GM23248 (cell line): ENCODE measurements around the gene RCBTB1.

ENCODE experiments used
- EZH2 ChIP-seq: fragments of 200-600 bp; sonication (generic); IDR thresholded peaks from 2 replicates; pipeline ENCODE4 v1.6.1; 2018; ENCODE audit warnings: antibody characterized with exemption, mild to moderate bottlenecking; ENCODE audit not compliant: insufficient read depth, poor library complexity, severe bottlenecking
- EZH2phosphoT487 ChIP-seq: fragments of 200-600 bp; sonication (generic); IDR thresholded peaks from 2 replicates; pipeline ENCODE4 v1.6.1; 2018; ENCODE audit warnings: antibody characterized with exemption, moderate library complexity, mild to moderate bottlenecking, low read depth; ENCODE audit not compliant: insufficient read depth

- TF ChIP-seq EZH2: no peak
- no peak for TF ChIP-seq EZH2phosphoT487
These were observed 31.0 kb downstream of the RCBTB1 start for GRCh38 chr13:49554387-49554786.
